ENCODE measurements around the gene PEX13.
A peak's percentile ranks its signal among the peaks of the same experiment; 100 is the strongest.

PEX13 gene

DNA sequence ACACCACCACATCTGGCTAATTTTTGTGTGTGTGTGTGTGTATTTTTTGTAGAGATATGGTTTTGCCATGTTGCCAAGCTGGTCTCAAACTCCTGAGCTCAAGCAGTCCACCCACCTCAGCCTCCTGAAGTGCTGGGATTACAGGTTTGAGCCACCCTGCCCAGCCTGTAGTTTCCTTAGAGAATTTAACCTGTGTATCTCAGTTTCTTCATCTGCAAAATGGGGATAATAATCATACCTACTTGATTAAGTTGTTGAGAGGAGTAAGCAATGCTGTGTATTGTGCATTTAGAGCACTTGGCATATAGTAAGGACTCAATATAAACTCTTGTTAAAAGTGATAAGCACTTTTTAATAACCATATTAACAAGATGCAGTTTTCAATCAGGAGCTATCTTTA is 41.9 kb downstream of the PEX13 start:
- DNase-seq (ENCODE audit: low read depth, low spot score): no peak
- no peaks in the 10 kb centered on the region for H3K27me3 ChIP-seq (ENCODE audit: control insufficient read depth, insufficient read depth, low read length)
- H3K4me3 ChIP-seq (ENCODE audit: low read length): no peak overlapping the region
- H3K27ac ChIP-seq (ENCODE audit: low read length): no peak overlapping the region
- H3K36me3 ChIP-seq (ENCODE audit: control insufficient read depth, insufficient read depth, low read length): no peaks in the 10 kb centered on the region
- H3K9me3 ChIP-seq (ENCODE audit: control insufficient read depth, insufficient read depth, low read length): no peaks in the 10 kb centered on the region
- no peaks in the 10 kb centered on the region for H3K4me1 ChIP-seq (ENCODE audit: control insufficient read depth, insufficient read depth, low read length)

DNA sequence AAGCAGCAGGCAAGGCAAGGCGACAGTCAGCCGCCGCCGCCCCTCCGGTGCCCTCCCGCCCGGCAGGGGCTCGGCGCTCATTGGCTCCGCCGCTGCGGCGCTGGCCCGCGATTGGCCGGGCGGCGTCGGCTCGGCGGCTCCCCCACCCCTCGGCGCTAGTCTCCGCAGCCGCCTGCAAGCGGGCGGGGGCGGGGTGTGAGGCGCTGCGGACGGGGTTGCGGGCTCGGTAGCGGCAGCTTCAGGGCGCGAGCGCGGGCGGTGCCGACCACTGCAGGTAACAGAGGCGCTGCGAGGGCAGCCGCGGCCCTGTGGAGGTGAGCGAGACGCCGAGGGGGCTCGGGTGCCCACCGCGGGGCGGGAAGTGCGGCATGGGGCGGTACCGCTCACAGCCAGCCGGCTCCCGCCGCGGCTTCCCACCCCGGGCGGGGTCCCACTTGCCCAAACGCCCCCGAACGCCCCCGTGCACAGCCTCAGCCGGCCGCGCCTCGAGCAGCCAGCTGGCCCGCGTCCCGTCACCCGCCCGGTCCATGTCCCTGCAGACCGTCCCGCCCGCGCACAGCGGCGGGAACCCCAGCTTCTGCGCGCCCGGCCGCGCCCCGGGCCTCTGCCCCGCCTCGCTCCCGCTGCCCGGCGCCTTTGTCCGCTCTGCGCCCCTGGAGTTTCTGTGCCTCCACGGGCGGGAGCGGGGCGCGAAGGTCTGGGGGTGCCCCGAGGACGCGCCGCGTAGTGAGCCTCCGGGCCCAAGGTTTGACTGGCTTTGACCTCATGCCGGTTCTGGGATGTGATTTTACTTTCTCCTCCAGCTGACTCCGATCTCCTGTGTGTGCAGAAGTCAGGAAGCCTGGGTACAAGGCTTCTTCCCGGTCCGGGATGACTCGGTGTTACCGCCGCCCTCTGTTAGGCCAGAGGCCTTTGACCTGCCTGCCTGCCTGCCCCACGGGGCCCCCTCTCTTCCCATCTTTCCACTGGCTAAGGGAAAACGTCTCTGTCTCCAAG is 48.5 kb downstream of the PEX13 start, which contains the start of gene SANBR:
Gene SANBR (plus strand): TSS at position 158 of the 996 bp plus-strand sequence. CDS start 4,480 bp downstream, outside the sequence.
- H3K27ac ChIP-seq (ENCODE audit: low read length): no peak within 1 kb of the TSS
- no CpG with 5 or more reads among the region's 112 CpGs for WGBS (ENCODE audit: insufficient coverage, insufficient read length)

DNA sequence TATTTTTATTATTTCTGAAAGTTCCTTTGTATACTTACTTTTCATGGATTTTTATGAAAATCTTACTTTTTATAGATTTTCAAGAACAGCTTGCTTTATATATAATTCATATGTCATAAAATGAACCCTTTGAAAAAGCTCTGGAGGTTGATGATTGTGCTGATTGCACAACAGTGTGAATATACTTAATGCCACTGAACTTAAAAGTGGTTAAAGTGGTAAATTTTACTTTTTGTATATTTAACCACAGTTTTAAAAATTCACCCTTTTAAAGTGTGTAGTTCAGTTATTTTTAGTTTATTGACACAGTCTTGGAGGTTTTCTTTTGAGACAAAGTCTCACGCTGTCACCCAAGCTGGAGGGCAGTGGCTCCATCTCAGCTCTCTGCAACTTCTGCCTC is 56.6 kb downstream of the PEX13 start:
- no peaks in the 10 kb centered on the region for H3K36me3 ChIP-seq (ENCODE audit: control insufficient read depth, insufficient read depth, low read length)
- H3K27me3 ChIP-seq (ENCODE audit: control insufficient read depth, insufficient read depth, low read length): no peaks in the 10 kb centered on the region
- no peak for DNase-seq (ENCODE audit: low read depth, low spot score)
- no peak overlapping the region for H3K27ac ChIP-seq (ENCODE audit: low read length)
- no peaks in the 10 kb centered on the region; the same call in 1 of the 2 replicates for H3K4me1 ChIP-seq (ENCODE audit: control insufficient read depth, insufficient read depth, low read length)
- no peak overlapping the region for H3K4me3 ChIP-seq (ENCODE audit: low read length)
- WGBS (ENCODE audit: insufficient coverage, insufficient read length): no CpG with 5 or more reads among the region's 1 CpG
- H3K9me3 ChIP-seq (ENCODE audit: control insufficient read depth, insufficient read depth, low read length): no peaks in the 10 kb centered on the region

More for the DNA sequence above, 48.5 kb downstream of the PEX13 start, which contains the start of gene SANBR:
- Histone ChIP-seq H3K4me3 (ENCODE audit: low read length) (peak within 1 kb of the TSS; percentile 75), H3K9me3 (ENCODE audit: control insufficient read depth, insufficient read depth, low read length) (no peaks in the 10 kb centered on the region), H3K27me3 (ENCODE audit: control insufficient read depth, insufficient read depth, low read length) (no peaks in the 10 kb centered on the region), H3K4me1 (ENCODE audit: control insufficient read depth, insufficient read depth, low read length) (no peaks in the 10 kb centered on the region), H3K36me3 (ENCODE audit: control insufficient read depth, insufficient read depth, low read length) (no peaks in the 10 kb centered on the region)
- DNase-seq (ENCODE audit: low read depth, low spot score): peak; percentile 71

- Histone ChIP-seq H3K9me3 (ENCODE audit: control insufficient read depth, insufficient read depth, low read length) (no peaks in the 10 kb centered on the region), H3K4me3 (ENCODE audit: low read length) (no peak overlapping the region), H3K27me3 (ENCODE audit: control insufficient read depth, insufficient read depth, low read length) (no peaks in the 10 kb centered on the region), H3K27ac (ENCODE audit: low read length) (no peak overlapping the region), H3K4me1 (ENCODE audit: control insufficient read depth, insufficient read depth, low read length) (no peaks in the 10 kb centered on the region), H3K36me3 (ENCODE audit: control insufficient read depth, insufficient read depth, low read length) (no peaks in the 10 kb centered on the region)
- WGBS (ENCODE audit: insufficient coverage, insufficient read length): no CpG with 5 or more reads among the region's 1 CpG
- DNase-seq (ENCODE audit: low read depth, low spot score): no peak
These were observed 68.4 kb downstream of the PEX13 start for GRCh38 chr2:61085883-61086282.

DNA sequence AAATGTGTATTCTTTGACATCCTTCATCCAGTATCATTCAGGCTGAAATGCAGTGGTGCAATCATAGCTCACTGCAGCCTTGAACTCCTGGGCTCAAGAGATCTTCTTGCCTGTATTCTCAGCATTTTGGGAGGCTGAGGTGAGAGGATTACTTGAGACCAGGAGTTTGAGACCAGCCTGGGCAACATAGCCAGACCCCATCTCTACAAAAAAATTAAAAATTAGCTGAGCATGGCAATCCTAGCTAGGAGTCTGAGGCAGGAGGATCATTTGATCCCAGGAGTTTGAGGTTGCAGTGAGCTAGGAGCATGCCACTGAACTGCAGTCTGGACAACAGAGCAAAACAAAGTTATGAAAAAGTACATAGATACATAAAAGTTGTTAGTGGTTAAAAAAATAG is 72.3 kb downstream of the PEX13 start:
- DNase-seq (ENCODE audit: low read depth, low spot score): no peak
- Histone ChIP-seq H3K36me3 (ENCODE audit: control insufficient read depth, insufficient read depth, low read length) (no peaks in the 10 kb centered on the region), H3K4me1 (ENCODE audit: control insufficient read depth, insufficient read depth, low read length) (no peaks in the 10 kb centered on the region), H3K27ac (ENCODE audit: low read length) (no peak overlapping the region), H3K4me3 (ENCODE audit: low read length) (no peak overlapping the region), H3K27me3 (ENCODE audit: control insufficient read depth, insufficient read depth, low read length) (no peaks in the 10 kb centered on the region), H3K9me3 (ENCODE audit: control insufficient read depth, insufficient read depth, low read length) (no peaks in the 10 kb centered on the region)

DNA sequence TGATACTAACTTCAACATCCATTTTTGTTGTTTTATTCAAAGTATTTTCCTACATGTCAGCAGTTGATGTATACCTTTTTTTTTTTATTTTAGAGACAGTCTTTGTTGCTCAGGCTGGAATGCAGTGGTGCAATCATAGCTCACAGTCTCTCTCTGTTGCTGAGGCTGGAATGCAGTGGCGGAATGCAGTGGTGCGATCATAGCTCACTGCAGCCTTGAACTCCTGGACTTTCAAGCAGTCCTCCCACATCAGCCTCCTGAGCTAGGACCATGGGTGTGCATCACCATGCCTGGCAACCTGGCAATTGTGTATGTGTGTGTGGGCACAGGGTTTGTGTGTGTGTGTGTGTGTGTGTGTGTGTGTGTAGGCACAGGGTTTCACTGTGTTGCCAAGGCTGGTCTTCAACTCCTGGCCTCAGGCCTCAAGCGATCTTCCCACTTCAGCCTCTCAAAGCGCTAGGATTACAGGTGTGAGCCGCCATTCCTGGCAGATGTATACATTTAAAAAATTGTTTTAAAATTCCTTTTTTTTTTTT is 72.9 kb downstream of the PEX13 start:
- no CpG with 5 or more reads among the region's 5 CpGs for WGBS (ENCODE audit: insufficient coverage, insufficient read length)
- H3K27me3 ChIP-seq (ENCODE audit: control insufficient read depth, insufficient read depth, low read length): no peaks in the 10 kb centered on the region
- no peak for DNase-seq (ENCODE audit: low read depth, low spot score)
- H3K9me3 ChIP-seq (ENCODE audit: control insufficient read depth, insufficient read depth, low read length): no peaks in the 10 kb centered on the region
- no peak overlapping the region for H3K4me3 ChIP-seq (ENCODE audit: low read length)
- H3K27ac ChIP-seq (ENCODE audit: low read length): no peak overlapping the region
- H3K36me3 ChIP-seq (ENCODE audit: control insufficient read depth, insufficient read depth, low read length): no peaks in the 10 kb centered on the region
- H3K4me1 ChIP-seq (ENCODE audit: control insufficient read depth, insufficient read depth, low read length): no peaks in the 10 kb centered on the region

DNA sequence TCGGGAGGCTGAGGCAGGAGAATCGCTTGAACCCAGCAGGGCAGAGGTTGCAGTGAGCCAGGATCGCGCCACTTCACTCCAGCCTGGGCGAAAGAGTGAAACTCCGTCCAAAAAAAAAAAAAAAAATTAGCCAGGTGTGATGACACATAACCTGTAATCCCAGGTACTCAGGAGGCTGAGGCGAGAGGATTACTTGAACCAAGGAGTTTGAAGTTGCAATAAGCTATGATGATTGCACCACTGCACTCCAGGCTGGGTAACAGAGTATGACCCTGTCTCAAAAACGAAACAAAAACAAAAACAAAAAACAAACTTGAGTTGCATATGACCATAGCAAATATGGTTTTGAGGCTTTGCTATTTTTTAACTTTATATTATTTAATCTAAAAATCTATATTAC is 74.0 kb downstream of the PEX13 start:
- Histone ChIP-seq H3K9me3 (ENCODE audit: control insufficient read depth, insufficient read depth, low read length) (no peaks in the 10 kb centered on the region), H3K4me3 (ENCODE audit: low read length) (no peak overlapping the region)

DNA sequence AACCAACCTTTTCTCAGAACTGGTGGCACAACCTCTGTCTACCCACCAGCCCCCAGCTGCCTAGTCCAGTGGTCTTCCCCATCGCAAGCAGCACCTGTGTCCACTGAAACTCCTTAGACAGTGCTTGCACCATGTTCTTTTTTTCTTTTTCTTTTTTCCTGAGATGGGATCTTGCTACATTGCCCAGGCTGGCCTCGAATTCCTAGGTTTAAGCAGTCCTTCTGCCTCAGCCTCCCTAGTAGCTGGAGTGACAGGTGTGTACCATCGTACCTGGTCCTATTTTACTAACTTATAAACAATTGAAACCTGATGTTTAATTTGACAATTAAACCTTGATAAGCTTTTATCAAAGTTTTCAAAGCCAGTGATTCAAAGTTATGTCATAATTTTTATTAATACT is 78.9 kb downstream of the PEX13 start:
- Histone ChIP-seq H3K36me3 (ENCODE audit: control insufficient read depth, insufficient read depth, low read length) (no peaks in the 10 kb centered on the region), H3K27me3 (ENCODE audit: control insufficient read depth, insufficient read depth, low read length) (no peaks in the 10 kb centered on the region), H3K4me1 (ENCODE audit: control insufficient read depth, insufficient read depth, low read length) (no peaks in the 10 kb centered on the region), H3K9me3 (ENCODE audit: control insufficient read depth, insufficient read depth, low read length) (no peaks in the 10 kb centered on the region), H3K4me3 (ENCODE audit: low read length) (no peak overlapping the region), H3K27ac (ENCODE audit: low read length) (no peak overlapping the region)
- no peak for DNase-seq (ENCODE audit: low read depth, low spot score)
- no CpG with 5 or more reads among the region's 3 CpGs for WGBS (ENCODE audit: insufficient coverage, insufficient read length)

More for the DNA sequence above, 74.0 kb downstream of the PEX13 start:
- H3K27ac ChIP-seq (ENCODE audit: low read length): no peak overlapping the region
- no peaks in the 10 kb centered on the region for H3K36me3 ChIP-seq (ENCODE audit: control insufficient read depth, insufficient read depth, low read length)
- H3K27me3 ChIP-seq (ENCODE audit: control insufficient read depth, insufficient read depth, low read length): no peaks in the 10 kb centered on the region
- DNase-seq (ENCODE audit: low read depth, low spot score): no peak
- no CpG with 5 or more reads among the region's 8 CpGs for WGBS (ENCODE audit: insufficient coverage, insufficient read length)
- no peaks in the 10 kb centered on the region for H3K4me1 ChIP-seq (ENCODE audit: control insufficient read depth, insufficient read depth, low read length)

DNA sequence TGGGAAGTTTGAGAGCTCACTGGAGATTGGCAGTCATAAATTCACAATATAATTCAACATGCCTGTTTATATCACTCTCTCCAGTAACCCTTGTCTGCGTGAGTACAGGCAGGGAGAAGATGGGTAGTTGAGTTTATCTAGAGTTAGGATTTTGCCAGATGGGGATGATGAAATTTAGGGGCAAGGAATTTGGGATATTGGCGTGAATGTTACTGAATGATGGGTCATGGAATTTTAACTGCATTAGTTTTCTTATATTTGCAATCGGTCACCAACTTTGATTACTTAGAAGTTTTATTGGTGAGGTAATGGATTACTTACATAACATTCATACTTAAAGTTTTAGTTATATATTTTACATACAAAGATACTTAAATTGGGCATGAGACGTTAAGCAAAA is 83.3 kb downstream of the PEX13 start:
- Histone ChIP-seq H3K36me3 (ENCODE audit: control insufficient read depth, insufficient read depth, low read length) (no peaks in the 10 kb centered on the region), H3K27me3 (ENCODE audit: control insufficient read depth, insufficient read depth, low read length) (no peaks in the 10 kb centered on the region), H3K4me1 (ENCODE audit: control insufficient read depth, insufficient read depth, low read length) (no peaks in the 10 kb centered on the region), H3K9me3 (ENCODE audit: control insufficient read depth, insufficient read depth, low read length) (no peaks in the 10 kb centered on the region), H3K27ac (ENCODE audit: low read length) (no peak overlapping the region), H3K4me3 (ENCODE audit: low read length) (no peak overlapping the region)
- DNase-seq (ENCODE audit: low read depth, low spot score): no peak
- 100% methylated on average over 1 of the region's 4 CpGs for WGBS (ENCODE audit: insufficient coverage, insufficient read length)

Data from iPS DF 6.9 (cell line).